Measurements from ENCODE around the gene EMID1. TPM values are rescaled to one million over a fixed set of nuclear protein-coding genes. Genes with fewer than 3 reads are reported as not detected.

Gene EMID1
- 2.3 and 12.0 TPM in 2 replicates for total RNA-seq

DNA sequence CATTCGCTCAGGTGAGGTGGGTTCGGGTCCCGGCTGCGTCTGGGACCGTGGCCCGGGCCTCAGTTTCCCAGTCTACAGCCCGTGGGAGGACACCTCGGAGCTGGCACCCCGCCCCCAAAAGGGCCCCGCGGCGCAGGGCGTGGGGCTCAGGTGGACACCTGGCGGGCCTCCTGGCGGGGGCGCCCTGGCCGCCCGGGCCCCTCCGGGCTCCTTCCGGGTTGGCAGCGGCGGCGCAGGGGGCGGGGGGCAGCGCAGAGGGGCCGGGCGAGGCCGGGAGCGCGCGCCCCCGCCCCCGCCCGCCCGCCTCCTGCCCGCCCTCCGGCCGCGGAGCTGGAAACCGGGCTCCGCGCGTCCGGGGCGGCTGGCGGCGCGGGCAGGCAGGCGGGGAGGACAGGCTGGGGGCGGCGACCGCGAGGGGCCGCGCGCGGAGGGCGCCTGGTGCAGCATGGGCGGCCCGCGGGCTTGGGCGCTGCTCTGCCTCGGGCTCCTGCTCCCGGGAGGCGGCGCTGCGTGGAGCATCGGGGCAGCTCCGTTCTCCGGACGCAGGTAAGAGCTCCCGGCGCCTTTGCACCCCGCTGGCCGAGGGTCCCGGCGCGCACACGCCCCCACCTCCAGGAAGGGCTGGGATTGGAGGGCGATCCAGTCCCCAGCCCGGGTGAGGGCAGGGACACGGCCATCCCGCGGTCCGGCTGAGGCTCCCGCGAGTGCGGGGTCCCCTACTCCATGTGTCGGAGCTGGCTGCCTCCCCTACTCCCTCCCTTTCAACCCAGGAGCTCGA lies at the start of gene EMID1:
Gene EMID1, plus strand, starts transcription at position 303 of the 778 bp plus-strand sequence. Its CDS starts 143 bp downstream, at position 446.
- DNase-seq (ENCODE audit: extremely low read depth, low read depth, low spot score): no peak

DNA sequence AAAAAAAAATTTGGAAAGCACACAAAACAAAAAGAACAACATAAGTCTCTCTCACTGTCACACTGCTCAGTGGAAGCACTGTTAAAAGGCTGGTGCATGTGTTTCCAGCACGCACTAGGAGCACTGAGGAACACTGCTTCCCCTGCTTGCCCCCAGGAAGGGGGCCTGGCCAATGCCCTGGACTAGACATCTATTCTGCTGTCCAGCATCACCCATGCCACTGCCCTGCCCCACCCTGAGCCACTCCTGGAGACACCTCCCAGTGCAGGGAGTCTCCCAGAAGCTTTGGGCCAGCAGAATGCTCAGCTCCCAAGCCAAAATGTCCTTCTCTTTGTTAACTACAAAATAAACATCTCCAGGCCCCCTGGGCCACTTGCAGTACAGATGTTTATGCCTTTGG lies 49.7 kb upstream of the EMID1 start:
- DNase-seq (ENCODE audit: extremely low read depth, low read depth, low spot score): no peak

DNA sequence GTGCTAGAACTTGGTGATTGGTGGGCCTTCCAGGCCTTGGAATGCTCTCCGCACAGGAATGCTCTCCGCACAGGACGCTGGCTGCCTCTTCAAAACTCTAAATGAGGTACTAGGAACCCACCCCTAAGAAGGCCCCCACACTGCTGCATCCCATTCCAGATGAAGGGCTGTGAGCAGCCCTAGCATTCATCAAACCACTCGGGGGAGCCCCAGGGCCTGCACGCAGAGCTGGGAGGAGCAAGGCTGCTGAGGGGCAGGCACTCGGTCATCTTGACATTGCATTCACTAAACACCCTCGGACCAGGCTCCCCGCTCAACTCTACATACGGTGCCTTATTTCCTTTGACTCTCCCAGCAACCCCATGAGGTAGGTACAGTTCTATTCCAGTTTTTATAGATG lies 49.2 kb upstream of the EMID1 start:
- no peak for DNase-seq (ENCODE audit: extremely low read depth, low read depth, low spot score)

DNA sequence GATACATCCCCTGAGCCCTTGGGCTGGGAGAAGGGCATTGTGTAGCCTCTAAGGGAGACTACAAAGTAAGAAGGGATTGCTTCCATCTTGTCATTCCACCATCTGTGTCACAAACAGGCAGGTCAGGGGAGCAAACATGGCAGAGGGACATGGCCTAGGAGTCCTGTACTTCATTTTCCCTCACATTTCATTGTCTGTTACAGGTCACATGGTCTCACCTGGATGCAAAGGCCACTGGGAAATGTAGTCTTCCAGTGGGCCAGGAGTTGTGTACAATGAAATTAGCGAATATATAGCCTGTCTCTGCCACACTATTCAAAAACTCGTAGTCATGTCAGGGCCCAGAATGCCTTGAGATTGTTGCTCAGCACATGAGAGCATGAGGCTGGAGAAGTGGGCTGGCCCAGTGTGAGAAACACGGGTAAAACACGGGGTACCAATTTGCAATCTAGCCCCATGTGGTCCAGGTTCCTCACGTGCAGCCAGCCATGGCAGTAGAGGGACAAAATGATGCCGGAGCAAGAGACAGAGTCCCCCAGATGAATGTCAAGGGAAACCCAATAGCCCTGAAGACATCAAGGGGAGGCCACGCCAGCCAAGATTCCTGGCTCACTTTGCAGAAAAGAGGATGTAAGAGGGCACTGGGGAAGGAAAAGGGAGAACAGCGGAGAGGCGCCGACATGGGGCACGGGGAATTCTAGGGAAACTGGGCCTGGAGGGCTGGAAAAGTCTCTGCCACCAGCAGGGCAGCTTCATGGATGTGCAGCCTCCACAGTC lies 47.7 kb upstream of the EMID1 start:
- no peak for DNase-seq (ENCODE audit: extremely low read depth, low read depth, low spot score)

DNA sequence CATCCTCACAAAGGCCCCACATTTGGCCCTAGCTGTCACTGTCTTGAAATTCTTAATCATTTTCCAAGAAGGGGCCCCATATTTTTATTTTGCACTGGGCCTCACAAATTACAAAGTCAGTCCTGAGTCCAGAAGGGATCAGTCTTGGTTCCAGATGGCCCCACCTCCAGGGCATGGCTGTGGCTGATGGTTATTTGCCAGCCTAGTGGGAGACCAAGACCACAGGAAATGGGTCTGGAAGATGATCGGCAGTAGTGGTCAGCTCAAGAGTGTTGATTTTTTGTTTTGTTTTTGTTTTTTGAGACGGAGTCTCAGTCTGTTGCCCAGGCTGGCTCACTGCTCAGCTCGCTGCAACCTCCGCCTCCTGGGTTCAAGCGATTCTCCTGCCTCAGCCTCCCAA lies 47.1 kb upstream of the EMID1 start:
- no peak for DNase-seq (ENCODE audit: extremely low read depth, low read depth, low spot score)

DNA sequence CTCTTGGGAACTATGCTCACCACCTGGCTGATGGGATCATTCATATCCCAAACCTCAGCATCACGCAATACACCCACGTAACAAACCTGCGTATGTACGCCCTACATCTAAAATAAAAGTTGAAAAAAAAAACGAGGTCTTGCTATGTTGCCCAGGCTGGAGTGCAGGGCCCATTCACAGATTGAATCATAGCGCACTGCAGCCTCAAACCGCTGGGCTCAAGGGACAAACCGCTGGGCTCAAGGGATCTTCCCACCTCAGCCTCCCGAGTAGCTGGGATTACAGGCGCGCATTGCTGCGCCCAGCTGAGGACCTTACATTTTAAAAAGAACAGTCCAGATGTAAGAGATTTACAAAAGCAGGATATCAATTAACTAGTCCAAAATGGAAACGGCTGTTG lies 41.9 kb upstream of the EMID1 start:
- DNase-seq (ENCODE audit: extremely low read depth, low read depth, low spot score): no peak

DNA sequence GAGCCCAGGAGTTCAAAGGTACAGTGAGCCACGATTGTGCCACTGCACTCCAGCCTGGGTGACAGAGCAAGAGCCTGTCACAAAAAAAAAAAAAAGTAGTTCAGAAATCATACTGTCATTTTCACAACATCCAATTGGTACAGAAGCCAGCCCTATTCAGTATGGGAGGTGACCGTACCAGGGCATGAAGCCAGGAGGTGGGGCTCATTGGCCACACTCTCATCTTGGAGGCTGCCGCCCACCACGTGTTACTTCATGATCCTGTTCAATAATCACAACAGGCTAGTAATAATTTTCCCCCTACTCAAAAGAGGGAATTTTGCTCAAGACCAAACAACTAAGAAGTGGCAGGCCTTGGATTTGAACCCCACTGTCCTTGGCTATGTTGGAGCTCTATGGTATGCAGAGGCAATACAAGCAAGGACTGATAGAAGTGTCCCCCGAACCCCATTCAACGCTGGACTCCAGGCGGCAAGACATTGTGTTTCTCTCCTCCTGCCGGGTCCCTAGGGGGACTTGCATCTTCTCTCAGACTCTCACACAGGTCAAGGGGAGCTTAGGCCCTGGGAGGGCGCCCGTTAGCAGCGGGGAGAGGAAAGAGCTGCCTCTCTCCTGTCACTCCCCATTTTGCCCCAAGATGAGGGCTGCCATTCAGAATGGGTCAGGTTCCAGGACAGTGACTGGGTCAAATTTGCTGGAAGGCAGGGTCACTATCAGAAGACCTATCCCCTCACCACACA lies 40.2 kb upstream of the EMID1 start:
- DNase-seq (ENCODE audit: extremely low read depth, low read depth, low spot score): no peak

DNA sequence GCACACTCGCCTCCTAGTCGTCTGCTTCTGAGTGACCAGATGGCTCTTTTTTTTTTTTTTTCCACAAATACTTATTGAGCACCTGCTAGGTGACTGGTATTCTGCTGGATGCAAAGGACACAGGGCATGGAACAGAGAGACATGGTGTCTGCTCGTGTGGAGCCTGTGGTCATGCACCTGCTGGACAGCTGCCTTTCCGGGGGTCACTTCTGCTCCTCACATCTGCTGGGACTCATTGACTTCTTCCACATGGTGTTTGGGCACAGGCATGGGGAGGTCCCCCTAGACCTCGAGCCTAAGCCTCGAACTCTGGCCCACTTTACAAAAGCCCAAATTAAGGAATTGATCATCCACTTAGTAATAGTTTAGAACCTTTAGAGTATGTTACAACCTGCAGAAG lies 39.5 kb upstream of the EMID1 start:
- DNase-seq (ENCODE audit: extremely low read depth, low read depth, low spot score): no peak

DNA sequence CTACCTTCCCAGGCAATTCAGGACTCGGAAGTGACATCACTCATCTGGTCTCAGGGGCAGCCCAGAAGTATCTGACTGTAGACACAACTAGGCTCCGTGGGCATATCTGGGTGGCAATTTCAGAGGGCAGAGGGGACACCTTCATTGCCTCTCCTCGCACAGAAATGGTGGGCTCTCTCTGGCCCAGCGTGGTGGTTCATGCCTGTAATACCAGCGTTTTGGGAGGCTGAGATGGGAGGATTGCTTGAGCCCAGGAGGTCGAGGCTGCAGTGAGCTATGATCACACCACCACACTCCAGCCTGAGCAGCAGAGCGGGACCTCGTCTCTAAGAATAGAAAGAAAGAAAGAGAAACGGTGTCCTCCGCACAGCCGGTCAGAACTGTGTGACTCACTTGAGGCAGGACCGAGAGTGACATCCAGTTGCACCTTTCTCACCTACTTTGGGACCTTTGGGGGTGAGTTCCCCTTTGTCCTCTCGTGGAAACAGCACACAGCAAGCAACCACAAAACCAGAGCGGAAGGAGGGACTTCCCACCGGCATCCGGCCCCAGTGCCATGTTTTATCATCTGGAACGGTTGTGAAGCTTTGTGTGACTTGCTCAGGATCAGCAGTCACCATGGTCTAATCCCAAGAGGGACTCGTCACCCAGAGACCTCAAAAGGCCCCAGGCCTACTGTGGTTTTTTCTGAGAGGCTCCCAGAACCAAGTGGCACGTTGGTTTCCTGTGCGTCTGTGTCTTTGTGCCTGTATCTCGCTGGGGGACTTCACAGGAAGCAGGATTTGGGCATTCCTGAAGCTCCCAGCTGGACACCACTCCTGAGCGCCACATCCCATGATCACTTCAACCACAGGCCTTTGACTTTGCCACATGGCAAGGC lies 38.4 kb upstream of the EMID1 start:
- no peak for DNase-seq (ENCODE audit: extremely low read depth, low read depth, low spot score)

DNA sequence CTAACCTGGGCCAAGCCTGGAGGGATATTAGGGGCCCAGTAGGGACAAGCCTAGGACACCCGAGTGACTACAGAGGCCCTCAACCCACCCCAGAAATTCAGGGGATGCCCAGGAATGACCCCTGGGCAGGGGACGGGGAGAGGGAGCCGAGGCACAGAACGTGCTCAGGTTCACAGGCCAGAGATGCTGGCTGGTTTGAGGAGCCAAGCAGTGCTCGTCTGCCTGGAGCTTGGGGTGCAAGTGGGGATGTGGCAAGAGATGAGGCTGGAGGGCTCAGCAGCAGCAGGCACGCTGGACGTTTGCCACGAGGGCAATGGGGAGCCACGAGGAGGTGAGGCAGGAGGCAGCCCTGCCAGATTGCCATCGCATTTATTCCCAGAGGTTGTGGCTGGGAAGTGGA lies 34.0 kb upstream of the EMID1 start:
- DNase-seq (ENCODE audit: extremely low read depth, low read depth, low spot score): no peak

DNA sequence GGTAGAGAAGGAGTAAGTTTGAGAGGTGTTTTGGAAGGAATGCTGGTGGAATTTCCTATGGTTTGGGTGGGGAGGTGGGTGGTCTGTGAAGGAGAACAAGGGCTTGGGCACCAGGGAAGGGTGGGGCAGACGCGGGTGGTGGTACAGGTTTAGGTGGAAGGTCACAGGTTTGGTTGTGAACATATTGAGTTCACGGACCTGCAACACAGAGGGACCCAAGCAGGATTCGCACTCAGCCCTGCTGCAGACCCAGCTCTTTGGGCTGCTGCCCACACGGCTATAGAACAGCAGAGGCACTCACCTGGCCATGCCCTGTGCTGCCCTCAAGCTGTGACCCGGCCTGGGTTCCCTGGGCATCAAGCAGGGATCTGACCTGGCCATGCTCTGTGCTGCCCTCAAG lies 33.5 kb upstream of the EMID1 start:
- DNase-seq (ENCODE audit: extremely low read depth, low read depth, low spot score): no peak

DNA sequence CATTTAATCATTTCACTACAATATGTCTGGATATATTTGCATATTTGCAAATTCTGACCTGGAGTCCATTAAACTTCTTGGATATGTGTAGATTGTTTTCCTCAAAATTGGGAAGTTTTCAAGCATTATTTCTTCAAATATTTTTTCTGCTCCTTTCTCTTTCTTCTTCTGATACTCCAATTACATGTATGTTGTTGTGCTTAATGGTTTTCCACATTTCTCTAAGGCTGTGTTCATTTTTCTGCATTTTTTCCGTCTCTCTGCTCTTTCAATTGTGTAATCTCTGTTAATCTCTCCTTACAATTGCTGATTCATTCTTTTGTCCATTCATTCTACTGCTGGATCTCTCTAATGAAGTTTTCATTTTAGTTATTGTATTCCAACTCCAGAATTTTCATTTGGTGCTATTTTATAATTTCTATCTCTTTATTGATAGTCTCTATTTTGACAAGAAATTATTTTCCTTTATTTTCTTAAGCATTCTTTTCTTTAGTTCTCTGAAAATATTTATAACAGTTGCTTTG lies 30.3 kb upstream of the EMID1 start:
- DNase-seq (ENCODE audit: extremely low read depth, low read depth, low spot score): no peak

DNA sequence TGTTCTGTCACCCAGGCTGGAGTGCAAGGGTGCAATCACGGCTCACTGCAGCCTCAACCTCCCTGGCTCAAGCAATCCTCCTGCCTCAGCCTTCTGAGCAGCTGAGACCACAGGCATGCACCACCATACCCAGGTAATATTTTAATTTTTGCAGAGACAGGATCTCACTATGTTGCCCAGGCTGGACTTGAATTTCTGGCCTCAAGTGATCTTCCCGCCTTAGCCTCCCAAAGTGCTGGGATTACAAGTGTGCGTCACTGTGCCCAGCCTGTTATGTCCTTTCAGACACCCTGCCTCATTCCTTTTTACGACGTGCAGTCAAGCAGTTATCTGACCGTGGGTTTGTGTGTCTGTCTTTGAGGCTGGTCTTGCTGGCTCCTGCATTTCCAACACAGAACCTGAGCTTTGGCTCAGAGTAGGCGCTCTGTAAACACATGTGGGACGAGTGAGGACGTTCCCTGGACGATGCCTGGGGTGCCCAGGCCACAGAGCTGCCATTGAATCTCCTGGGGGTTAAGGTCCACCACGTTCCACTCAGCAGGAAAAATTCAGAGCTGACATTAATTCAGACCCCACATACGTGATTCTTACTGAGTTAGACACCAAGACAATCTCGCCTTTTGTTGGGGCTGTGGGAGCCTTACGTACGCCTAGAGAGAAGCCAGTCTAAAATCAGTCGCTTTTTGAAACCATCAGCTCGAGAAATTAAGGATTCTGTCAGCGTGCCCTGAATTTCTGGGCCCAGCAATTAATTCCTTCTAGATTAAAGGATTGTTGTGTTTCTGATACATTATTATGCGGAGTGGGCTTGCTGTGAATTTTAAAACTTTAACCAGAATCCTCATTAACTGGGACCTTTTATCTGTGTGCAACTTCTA lies 21.5 kb upstream of the EMID1 start:
- no peak for DNase-seq (ENCODE audit: extremely low read depth, low read depth, low spot score)

DNA sequence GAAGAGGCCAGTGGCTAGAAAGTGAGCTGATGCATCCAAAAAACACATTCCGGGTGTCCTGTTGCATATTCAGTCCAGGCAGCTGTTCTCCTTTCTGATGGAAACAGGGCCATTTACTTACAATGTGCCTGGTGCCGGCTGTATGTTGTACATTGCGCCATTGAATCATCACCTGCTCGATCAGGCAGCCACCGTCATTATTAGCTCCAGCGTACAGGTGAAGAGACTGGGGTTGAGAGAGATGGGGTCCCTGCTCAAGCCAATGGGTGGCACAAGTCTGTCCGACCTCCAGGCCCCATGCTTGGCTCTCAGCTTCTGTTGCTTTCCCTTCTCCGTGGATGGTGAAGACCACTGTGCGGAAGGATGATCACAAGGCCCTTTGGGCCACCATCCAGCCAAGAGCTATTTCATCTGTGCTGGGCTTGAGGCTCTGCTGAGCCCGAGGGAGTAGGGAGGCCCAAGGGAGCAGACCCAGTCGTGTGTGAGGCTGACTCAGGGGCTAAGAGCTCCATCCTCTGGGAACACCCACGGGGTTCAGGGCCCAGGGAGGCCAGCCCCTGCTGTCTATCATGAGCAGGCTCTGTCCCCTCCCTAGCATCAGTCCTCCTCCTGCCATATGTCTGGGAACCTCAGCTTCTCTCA lies 20.7 kb upstream of the EMID1 start:
- no peak for DNase-seq (ENCODE audit: extremely low read depth, low read depth, low spot score)

DNA sequence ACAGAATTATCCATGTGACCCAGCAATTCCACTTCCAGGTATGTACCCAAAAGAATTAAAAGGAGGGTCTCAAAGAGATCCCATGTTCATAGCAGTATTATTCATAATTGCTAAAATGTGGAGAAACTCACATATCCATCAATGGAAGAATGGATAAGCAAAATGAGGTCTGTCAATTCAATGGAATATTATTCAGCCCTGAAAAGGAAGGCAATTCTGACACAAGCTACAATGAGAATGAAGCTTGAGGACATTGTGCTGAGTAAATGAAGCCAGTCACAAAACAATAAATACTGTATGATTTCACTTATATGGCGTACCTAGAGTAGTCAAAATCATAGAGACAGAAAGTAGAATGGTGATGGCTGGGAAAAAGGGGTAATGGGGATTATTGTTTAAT lies 19.4 kb upstream of the EMID1 start:
- no peak for DNase-seq (ENCODE audit: extremely low read depth, low read depth, low spot score)

DNA sequence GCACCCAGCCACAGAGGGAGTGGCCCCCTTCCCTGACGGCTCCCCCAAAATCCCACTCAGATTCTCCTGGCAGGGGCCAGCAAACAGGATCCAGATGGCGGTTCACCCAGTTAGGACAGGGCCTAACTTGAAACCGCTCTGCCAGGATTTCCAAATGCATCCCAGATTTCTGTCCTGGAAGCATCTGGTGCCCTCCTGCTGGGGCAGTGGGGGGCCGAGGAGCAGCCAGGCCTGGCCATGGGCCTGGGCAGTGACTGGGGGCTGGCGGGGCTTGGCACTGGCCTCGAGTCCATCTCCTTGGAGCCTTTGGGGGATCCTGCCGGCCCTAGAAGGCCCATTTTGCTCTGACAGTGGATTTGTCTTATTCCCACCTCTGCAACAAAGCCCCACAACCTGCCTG lies 17.9 kb upstream of the EMID1 start:
- DNase-seq (ENCODE audit: extremely low read depth, low read depth, low spot score): no peak

DNA sequence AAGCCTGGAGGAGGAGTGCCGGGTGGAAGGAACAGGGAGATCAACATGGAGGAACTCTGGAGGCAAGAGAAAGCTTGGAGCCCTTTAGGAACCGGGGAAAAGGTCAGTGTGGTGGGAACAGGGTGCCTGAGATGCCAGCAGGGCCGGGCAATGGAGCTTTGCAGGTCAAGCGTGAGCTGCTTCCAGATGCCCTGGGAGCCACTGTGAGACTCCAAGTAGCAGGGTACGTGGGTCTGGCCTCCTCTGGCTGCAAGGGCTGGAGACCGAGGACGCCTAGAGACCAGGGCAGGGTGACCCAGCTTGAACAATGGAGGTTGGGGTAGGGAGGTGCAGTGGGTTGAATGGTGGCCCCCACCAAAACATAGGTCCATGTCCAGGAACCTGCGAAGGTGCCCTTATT lies 15.6 kb upstream of the EMID1 start:
- no peak for DNase-seq (ENCODE audit: extremely low read depth, low read depth, low spot score)

DNA sequence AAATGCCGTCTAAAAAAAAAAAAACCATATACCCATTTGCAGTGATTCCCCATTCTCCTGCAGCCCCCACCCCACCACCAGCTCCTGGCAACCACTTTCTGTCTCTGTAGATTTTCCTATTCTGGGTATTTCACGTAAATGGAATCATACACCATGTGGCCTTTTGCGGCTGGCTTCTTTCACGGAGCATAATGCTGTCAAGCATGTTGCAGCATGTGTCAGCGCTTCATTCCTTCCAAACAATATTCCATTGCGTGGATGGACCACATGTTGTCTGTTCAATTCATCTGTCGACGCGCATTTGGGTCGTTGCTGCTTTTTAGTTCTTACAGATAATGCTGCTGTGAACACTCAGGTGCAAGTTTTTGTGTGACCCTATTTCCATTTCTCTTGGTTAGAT lies 14.8 kb upstream of the EMID1 start:
- no peak for DNase-seq (ENCODE audit: extremely low read depth, low read depth, low spot score)

DNA sequence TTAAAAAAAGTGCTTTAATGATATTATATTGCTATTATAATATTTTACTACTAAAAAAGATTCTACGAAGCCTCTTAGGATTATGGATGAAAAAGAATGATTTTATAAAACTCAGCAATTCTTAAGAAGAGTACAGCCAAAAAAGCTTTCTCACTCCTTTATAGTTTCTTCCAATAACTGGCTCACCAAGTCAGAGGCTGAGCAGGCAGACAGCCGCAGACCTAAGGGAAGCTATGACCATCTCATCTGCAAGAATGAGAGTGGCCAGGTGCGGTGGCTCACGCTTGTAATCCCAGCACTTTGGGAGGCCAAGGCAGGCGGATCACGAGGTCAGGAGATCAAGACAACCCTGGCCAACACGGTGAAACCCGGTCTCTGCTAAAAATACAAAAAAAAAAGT lies 12.7 kb upstream of the EMID1 start:
- no peak for DNase-seq (ENCODE audit: extremely low read depth, low read depth, low spot score)

Data from glomerular endothelial cell (primary cell).